GOT3 (cell line): Measurements from ENCODE around the gene PRRG1.
"Not testable (repeated sequence)": the region's sequence is repeated elsewhere in the genome, so short reads cannot be mapped to it uniquely, and the experiment has no call there.

Experiments used
- DNase-seq: peaks from one replicate; lab custom pipeline; 2025; ENCODE audit warnings: mixed read lengths; lab: John Stamatoyannopoulos, UW

PRRG1 gene

DNA sequence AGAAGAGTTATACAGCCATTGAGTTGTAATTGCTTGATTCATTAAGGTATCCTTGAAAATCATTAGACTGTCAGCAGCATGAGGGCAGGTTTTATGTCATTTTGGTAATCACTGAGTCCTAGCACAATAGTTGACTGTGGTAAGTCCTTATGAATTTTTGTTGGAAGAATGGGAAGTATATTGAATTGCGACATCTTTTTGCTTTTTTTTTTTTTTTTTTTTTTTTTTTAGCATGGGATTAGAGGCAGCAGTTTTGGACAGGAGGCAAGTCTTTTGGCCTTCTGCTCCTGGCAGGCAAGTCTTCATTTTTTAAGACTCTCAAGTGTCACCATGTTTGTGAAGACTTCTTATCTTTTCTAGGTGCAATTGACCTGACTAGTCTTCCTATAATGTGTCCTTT, 29.7 kb downstream of the PRRG1 start:
- DNase-seq: no peak

DNA sequence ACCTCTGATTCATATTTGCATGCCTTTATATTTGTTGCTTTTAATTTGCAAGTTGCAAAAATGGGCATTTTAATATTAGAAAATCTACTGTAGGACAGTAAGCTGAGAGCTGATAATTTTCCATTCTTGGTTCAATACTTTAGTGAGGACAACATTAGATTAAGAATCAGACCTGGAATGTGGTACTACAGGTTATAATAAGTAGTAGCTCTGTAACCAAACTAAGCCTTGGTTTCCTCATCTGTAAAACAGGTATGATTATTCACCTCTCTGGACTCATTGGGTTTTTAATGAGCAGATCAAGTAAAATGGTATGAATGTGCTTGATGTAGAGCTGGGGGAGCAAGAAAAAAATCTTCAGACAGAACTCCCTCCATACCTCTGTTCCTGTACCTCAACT, 31.1 kb downstream of the PRRG1 start:
- no peak for DNase-seq

DNA sequence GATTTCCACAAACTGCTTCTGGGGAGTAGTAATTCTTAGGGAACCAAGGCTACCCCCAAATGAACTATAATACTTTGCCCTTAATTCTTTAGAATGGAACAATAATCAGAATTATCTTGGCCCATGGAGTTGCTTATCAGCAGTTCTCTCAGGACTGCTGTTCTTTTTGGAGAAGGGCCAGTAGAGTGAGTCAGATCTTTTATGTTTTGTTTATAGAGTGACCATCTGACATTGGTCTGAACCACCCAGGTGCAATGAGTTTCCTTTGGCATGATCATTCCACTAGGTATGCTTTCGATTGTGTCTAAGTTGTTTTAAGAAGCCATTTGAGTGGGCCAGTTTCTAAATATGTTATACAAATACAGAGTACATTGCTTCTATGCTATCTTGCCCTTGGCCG, 31.8 kb downstream of the PRRG1 start:
- no peak for DNase-seq

DNA sequence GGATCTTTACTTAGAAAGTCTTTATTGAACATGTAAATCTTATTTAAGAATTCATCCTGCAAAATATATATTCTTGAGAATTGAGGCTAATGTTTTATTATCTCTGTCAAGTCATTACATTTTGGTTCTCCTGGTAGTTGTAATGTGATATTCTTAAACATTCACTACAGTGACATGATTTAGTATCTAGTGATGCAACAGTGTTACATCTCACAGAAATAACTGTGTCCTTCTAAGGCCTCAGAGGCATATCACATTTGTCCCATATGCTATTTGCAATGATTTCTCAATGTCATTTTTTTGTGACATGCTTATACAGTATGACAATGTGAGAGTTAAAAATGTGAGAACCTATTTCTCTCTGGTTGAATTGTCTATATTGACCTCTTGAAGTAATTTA, 34.1 kb downstream of the PRRG1 start:
- DNase-seq: no peak

DNA sequence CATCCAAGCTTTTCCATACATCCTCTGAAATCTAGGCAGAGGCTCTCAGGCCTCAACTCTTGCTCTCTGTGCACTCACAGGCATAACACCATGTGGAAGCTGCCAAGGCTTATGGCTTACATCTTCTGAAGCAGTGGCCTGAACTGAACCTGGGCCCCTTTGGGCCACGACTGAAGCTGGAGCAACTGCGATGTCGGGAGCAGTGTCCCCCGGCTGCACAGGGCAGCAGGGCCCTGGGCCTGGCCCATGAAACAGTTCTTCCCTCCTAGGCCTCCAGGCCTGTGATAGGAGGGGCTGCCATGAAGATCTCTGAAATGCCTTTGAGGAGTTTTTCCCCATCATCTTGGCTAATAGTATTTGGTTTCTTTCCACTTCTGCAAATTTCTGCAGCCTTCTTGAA, 39.2 kb downstream of the PRRG1 start:
- no peak for DNase-seq

DNA sequence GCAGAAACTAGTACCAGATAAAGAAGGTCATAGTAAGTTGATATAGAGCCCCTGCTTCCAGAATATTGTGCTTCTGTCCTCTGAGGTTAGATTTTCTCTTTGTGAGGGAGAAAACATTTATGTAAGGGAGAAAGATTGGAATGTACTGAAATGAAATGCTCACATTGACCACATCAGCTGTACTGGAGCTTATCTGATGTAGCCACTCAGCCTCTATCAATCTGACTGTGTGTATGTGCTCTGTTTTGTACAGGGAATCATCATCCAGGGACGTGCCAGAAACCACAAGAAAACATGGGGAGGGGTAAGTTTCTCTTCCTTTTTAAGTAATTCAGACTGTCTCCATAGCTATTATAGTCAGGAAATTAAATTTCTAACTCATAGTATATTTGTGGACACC, 56.8 kb downstream of the PRRG1 start:
- no peak for DNase-seq

DNA sequence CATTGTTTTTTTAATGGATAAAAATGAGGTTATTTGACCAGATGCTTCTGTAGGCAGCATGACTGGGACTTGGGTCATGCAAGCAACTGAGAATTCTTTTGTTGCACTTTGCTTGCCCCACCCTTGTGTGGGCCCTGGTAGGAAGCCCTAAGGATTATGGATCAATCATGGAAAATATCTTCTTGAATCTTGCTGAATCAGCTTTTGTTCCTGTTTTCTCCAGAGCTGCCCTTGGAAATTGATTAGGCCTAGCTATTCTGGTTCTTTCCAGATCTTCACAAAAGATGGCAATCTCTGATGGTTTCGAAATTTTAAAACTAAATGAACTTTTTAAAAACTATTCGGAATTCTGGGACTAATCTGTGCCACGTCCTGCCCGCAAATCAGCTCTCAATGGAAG, 58.6 kb downstream of the PRRG1 start:
- DNase-seq: no peak

DNA sequence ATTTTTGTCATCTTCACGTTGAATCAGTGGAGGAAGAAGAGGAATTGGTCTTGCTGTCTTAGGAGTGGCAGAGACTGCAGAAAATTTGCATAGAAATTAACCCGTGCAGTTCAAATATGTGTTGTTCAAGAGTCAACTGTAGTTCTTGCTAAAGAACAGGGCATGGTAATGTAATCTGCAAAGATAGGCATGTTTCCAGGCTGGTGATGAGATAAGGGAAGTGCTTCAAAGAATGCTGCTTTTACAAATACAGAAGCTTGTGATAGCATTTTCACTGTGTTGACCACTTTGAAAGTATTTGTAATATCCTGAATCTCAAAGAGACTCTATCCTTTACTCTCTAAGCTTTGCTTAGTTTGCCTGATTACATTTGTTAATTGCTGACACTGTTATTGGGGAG, 60.1 kb downstream of the PRRG1 start:
- no peak for DNase-seq

DNA sequence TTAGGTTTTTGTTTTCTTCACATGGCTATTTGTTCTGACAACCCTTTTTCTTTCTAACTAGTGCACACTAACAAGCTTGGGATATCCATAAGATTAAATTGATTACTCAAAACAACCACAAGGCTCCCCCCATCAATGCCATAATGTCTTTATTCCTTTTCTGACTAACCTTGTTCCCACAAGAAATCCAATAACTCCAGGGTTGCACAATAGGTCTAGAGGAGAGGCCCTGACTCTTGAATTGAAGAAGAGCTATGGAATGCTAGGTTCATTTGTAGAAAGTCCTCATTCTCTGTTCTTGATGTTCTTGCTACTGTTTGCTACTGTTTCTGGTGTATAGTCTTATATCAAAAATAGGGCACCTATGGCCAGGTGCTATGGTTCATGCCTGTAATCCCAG, 71.0 kb downstream of the PRRG1 start:
- DNase-seq: no peak

DNA sequence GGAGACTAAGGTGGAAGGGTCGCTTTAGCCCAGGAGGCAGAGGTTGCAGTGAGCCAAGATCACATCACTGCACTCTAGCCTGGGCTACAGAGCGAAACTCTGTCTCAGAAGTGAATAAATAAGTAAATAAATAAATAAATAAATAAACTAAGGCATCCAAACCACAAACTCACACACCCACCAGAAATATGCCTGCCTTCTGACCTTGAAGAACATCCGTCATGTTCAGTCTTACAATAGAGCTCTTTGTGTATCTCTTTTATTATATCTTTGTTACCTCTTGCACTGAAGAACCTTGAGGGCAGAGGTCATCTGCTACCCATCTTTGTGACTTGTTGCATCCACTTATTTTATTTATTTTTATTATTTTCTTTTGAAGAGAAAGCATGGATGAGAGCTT, 71.6 kb downstream of the PRRG1 start:
- no peak for DNase-seq

DNA sequence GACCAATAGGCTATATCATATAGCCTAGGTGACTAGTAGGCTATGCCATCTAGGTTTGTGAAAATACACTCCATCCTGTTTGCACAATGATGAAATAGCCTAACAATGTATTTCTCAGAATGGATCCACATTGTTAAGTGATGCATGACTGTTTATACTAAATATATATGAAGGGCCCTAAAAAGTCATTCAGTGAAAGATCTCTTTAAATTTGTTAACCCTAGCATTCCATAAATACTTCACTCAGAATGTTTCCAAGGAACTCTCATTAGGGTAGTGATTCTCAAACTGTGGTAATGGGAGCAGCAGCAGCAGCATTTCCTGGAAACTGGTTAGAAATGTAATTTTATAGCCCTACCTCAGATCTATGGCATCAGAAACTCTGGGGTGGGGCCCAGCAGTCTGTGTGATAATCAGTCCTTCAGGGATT, 74.9 kb downstream of the PRRG1 start:
- no peak for DNase-seq

DNA sequence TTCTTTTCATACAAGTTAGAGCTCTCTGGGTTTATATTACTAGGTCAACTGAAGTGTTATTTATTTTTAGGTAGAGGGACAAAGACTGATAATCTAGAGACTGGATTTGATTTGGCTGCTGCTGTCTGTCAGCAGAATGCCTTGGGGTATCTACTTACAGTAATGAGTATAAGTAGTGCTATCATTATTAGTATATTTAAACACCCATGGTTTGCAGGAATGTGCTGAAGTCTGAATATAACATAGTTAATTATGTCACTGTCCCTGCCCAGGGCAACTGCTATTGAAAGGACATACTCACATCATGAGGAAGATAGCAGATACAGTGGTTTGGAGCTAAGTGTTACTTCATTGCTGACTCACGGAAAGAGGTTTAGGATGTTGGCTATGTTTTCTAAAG, 76.2 kb downstream of the PRRG1 start:
- no peak for DNase-seq

DNA sequence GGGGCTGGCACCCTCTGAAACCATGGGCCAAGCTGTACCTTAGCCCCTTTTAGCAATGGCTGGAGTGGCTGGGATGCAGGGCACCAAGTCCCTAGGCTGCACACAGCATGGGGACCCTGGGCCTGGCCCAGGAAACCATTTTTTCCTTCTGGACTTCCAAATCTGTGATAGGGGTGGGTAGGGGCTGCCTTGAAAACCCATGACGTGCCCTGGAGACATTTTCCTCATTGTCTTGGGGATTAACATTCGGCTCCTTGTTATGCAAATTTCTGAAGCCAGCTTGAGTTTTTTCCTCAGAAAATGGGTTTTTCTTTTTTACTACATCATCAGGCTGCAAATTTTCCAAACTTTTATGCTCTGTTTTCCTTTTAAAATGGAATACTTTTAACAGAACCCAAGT, 79.8 kb downstream of the PRRG1 start:
- not testable (repeated sequence) for DNase-seq

DNA sequence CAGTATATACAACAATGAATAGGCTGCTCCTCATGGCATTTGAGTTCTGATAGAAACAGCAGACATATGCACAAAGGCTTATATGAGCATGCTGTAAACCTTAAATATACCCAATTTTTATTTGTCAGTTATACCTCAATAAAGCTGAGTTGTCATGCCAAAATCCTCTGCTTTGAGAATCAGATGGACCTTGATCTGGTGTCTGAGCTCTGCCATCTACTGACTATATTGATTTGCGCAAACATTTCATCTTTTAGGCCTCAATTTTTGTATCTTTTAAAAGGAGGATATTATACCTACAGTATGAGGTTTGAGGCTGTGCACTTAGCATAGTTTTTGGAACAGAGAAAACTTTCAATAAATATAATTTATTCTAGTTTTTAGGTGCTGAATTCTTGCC, 85.2 kb downstream of the PRRG1 start:
- DNase-seq: no peak

DNA sequence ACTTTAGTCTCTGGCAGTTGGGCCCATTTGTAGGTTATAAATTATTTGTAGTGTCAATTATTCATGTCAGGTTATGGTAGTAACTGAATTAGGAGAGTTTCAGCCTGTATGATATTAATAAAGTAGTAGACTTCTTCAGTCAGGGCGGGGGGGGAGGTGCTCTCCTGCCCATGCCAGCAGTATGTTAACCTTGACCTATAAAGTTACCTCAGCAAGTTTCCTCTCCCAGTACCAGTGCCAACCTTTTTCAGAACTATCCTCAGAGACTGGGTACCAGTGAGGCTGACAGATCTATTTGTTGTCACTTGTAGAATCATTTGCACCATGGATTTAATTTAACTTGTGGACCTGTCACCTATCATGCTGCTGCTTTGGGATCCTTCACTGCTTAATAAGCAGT, 88.0 kb downstream of the PRRG1 start:
- DNase-seq: no peak

DNA sequence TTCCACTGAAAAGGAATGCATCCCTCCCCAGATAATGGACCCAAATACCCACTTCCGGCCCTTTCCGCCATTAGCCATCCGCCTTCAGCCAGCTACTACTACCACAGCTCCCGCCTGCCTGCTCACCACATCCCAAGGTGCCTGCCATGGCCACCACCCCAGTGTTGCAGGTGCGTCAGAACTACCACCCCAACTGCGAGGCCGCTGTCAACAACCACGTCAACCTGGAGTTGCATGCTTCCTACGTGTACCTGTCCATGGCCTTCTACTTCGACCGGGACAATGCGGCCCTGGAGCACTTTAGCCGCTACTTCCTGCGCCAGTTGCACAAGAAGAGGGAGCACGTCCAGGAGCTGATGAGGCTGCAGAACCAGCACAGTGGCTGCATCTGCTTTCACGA, 92.2 kb downstream of the PRRG1 start:
- no peak for DNase-seq

DNA sequence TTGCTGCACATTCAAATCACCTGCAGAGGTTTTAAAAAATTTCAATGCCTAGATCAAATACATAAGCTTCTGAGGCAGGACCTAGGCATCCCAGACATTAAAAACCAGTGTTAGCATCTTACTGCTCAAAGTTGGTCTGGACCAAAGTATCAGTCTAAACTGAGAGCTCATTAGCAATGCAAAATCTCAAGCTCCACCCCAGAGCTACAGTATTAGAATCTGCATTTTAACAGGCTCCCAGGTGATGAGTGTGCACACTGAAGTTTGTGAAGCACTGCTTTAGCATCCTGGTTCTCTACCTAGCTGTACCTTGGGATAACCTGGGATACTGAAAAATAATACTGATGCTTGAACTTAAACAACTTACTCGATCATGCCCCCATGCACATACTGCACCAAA, 96.0 kb downstream of the PRRG1 start:
- DNase-seq: no peak

DNA sequence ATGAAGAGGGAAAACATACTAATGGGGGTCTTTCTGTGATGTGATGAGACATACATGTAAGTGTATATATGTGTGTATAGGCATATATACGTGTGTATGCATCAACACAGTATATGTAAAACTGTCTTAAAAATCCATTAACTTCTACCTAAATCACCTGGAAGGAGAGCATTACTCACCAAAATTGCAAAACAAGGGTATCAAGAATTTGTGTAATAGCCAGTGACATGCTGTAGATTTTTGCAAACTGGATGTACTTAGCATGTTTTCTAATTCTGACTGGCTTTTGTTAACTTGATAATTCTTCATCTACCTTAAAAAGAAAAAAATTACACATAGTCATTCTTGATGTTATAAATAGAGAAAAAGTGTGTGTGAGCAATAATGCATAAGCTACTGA, 104.7 kb downstream of the PRRG1 start:
- no peak for DNase-seq

DNA sequence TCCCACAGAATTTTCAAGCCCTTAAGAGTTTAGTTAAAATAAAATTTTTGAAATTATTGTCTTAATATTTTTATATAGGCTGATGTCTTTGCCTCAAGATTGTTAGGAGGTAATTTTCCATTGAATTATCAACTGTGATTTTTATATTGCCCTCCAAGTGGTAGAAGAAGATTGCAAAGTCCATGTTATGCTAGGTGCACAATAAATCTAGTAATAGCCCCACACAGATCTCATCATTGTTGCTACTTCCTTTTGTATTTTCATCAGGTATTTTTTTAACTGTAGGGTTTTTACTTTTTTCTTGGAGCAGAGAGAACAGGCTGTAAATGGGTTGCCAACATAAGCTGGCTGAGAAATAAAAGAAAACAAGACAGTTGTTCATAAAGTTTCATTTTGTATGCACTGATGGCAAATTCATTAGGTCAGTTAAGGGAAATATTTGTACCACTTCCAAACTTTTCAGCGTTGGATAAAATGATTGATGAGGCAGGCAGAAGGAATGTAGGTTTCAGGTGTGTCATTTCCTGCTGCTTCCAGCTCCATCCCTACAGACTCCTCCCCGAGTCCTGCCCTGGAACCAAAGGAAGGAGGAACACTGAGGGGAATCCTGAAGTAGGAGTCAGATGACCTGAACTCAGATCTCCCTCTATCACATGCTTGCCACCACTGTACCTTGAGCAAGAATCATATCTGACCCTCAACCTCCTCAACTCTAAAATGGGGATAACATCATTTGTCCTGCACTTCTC, 105.5 kb downstream of the PRRG1 start:
- DNase-seq: no peak

DNA sequence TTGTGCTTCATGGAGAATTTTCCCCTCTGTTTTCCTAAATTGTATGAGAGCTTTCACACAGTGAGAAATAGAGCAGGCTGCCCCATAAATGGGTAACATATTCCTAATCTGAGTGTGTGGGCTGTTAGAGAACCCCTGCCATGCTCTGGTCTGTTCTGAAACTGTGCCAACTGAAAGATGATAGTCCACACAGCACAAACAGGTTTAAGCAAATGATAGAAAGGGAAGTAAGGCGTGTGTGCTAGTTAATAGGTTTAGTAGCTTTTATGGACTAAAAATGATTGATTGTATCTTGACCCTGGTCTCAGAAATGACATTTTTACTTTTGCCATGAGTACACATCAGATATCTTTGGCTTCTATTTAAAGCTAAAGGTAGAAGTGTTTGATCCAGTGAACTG, 106.2 kb downstream of the PRRG1 start:
- no peak for DNase-seq

DNA sequence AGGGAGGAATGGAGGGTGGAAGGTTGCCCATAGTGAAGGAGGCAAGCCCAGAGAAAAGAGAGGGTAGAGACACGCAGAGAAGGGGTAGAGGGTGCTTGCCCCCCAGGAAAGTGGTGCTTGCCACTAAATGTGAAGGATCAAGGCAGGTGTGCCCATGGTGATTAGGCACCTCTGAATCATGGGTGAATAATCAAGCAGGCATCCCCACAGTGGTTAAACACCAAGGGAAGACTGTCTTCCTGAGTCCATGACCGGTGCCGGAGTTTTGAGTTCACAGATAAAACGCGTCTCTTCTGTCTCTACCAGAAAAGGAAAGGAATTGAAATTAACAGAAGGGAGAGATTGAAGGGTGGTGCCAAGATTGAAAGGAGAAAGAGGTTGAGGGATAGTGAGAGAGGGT, 111.1 kb downstream of the PRRG1 start:
- DNase-seq: not testable (repeated sequence)

DNA sequence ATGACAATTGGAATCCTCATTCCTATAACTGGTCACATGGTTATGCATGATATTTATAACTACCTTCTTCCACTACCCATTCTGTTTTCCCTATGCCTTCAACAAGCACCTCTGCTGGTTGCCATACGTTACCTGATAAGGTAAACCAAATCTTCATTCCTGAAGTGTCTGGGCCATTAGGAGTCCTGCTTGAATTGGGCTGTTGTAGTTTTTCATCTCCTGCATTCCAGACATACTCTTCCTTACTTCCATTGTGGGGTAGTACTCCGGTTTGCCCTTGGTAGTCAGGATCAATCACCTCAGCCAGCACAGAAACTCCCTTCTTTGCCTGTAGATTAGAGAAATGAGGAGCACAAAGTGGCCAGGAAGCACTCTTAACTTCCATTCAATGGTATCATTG, 113.2 kb downstream of the PRRG1 start:
- DNase-seq: no peak

DNA sequence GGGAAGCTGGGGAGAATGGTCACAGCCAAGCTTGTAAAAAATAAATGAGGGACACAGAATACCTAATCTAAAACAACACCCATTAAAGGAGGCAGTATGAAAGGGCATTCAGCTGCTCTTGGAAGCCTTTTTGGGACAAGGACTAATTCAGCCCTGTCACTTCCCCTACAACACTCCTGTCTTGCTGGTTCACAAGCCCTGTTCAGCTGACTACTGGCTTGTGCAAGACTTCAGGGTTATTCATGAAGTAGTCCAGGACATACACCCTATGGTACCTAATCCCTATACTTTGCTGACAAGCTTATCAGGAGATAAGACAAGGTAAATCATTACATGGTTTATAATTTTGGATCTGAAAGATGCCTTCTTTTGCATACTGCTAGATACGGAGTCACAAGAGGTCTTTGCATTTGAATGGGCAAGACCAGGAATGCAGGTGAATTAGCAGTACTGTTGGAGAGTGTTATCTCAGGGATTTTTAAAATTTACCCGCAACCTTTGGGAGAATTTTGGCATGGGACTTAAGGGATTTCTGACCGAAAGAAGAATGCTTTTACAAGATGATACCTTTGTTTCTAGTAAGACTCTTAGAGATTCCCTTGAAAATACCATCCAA, 119.1 kb downstream of the PRRG1 start:
- no peak for DNase-seq

DNA sequence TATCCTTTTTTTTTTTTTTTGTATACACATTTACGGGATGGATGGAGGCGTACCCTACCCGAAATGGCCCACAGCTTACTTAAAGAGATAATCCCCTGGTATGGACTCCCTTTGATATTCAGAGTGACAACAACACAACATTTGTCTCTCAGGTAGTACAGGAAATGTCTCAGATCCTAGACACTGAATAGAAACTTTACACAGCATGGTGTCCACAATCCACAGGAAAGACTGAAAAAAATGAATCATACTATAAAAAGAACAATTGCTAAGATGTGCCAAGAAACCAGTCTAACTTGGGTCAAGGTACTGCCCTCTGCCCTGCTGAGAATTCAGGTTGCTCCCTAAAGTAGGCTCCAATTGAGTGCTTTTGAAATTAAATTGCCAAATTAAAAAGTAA, 121.5 kb downstream of the PRRG1 start:
- no peak for DNase-seq
